ENCODE measurements around the gene ATG4A. TPM values are rescaled to one million over a fixed set of nuclear protein-coding genes. Genes with fewer than 3 reads are reported as not detected.

The ATG4A gene, protein sequence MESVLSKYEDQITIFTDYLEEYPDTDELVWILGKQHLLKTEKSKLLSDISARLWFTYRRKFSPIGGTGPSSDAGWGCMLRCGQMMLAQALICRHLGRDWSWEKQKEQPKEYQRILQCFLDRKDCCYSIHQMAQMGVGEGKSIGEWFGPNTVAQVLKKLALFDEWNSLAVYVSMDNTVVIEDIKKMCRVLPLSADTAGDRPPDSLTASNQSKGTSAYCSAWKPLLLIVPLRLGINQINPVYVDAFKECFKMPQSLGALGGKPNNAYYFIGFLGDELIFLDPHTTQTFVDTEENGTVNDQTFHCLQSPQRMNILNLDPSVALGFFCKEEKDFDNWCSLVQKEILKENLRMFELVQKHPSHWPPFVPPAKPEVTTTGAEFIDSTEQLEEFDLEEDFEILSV
- total RNA-seq = 10 to 100 TPM in 3 of 4 donors, 1 to 10 TPM in 1; 9.9 to 12.3 (median 10.8) TPM

DNA sequence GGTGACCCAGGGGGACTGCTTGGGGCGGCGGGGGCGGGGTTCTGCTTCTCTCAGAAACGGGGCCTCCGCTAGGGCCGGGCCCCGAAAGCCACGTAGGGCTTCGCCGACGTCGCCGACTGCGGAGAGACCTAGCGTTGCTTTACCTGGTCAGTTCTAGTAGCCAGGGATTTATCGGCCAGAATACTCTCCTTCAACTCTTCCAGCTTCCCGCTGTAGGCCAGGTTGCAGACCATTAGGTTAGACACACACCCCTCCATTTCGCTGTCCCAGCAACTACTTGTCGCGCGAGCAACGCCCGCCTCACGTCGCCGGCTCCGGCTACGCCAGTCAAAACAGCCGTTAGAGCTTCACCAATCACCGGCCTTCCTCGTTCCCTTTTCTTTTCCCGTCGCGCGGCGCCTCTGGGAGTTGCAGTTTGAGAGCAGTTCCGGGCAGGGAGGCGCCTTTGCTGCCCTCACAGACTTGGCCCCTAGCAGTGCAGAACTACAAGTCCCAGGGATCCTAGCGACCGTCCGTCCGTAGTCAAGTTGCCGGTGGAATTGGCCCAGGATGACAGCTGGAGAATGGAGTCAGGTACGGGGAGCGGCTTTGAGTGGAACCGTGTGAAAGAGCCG is at the start of gene ATG4A, which contains the start of gene PSMD10:
TSS of gene ATG4A (plus strand) at position 515 of the 614 bp plus-strand sequence. CDS start at position 564, 49 bp downstream.
TSS of gene PSMD10 (minus strand) at position 279 of the 614 bp plus-strand sequence. CDS start at position 257, 22 bp downstream.
- peak; percentile 96 for DNase-seq (ENCODE audit: extremely low spot score)
- Histone ChIP-seq H3K9me3 (no peaks in the 10 kb centered on the region), H3K27me3 (no peaks in the 10 kb centered on the region), H3K27ac (replicated peaks in 1 of 4) (peak within 1 kb of the TSS; percentile 78 to 88 (median 82)), H3K36me3 (peaks cover 0 to 16% (median 6%) of the 10 kb centered on the region in 4 donors), H3K4me3 (peak within 1 kb of the TSS; percentile 59 to 67 (median 65)), H3K4me1 (peaks cover 0 to 22% (median 15%) of the 10 kb centered on the region in 4 donors)
- WGBS = 37% methylated on average over 36 of the region's 47 CpGs
- intact Hi-C loops (cut with DNase I) = no loop called here
- TF ChIP-seq POLR2AphosphoS5 (IDR thresholded peaks at IDR 0.05) = peak; percentile 81 to 87
- no peak for TF ChIP-seq POLR2A (IDR thresholded peaks at IDR 0.05; ENCODE audit: low read depth)

DNA sequence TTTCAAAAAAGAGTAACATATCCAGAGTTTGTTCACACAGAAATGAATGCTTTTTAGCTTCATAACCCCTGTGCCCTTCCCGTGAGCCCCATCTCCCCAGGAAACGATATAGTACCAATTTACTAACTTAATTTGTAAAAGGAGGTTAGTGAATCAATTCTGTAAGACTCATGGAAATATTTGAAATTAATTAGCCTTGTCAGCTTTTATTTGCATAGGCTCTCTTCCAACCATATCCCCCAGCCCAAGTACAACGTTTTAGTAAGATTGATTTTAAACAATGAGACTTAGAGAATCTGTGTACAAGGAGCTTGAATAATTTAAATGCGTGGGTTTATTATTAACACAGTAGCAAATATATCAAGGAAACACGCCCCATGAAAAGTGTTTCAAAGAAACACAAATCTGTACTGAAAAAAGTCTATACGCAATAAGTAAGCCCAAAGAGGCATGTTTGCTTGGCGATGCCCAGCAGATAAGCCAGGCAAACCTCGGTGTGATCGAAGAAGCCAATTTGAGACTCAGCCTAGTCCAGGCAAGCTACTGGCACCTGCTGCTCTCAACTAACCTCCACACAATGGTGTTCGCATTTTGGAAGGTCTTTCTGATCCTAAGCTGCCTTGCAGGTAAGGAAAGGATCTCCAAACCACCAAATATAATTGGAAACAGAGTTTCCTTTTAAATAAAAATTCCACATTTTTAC is 46.9 kb upstream of the ATG4A start, which contains the start of gene VSIG1:
TSS of gene VSIG1 (plus strand) at position 512 of the 703 bp plus-strand sequence. CDS start at position 578, 66 bp downstream.
- intact Hi-C loops (cut with DNase I) = no loop called here
- Histone ChIP-seq H3K27ac (replicated peaks in 1 of 4) (no peak within 1 kb of the TSS), H3K9me3 (no peaks in the 10 kb centered on the region), H3K4me1 (no peaks in the 10 kb centered on the region), H3K27me3 (no peaks in the 10 kb centered on the region), H3K36me3 (no peaks in the 10 kb centered on the region), H3K4me3 (no peak within 1 kb of the TSS)
- 74% methylated on average over 10 of the region's 10 CpGs for WGBS
- no peak for DNase-seq (ENCODE audit: extremely low spot score)
- TF ChIP-seq POLR2AphosphoS5 (IDR thresholded peaks at IDR 0.05) (no peak), POLR2A (IDR thresholded peaks at IDR 0.05; ENCODE audit: low read depth) (no peak), EP300 (IDR thresholded peaks at IDR 0.05) (no peak)
- TF ChIP-seq, protein P1, sequence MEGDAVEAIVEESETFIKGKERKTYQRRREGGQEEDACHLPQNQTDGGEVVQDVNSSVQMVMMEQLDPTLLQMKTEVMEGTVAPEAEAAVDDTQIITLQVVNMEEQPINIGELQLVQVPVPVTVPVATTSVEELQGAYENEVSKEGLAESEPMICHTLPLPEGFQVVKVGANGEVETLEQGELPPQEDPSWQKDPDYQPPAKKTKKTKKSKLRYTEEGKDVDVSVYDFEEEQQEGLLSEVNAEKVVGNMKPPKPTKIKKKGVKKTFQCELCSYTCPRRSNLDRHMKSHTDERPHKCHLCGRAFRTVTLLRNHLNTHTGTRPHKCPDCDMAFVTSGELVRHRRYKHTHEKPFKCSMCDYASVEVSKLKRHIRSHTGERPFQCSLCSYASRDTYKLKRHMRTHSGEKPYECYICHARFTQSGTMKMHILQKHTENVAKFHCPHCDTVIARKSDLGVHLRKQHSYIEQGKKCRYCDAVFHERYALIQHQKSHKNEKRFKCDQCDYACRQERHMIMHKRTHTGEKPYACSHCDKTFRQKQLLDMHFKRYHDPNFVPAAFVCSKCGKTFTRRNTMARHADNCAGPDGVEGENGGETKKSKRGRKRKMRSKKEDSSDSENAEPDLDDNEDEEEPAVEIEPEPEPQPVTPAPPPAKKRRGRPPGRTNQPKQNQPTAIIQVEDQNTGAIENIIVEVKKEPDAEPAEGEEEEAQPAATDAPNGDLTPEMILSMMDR (IDR thresholded peaks at IDR 0.05) = no peak

DNA sequence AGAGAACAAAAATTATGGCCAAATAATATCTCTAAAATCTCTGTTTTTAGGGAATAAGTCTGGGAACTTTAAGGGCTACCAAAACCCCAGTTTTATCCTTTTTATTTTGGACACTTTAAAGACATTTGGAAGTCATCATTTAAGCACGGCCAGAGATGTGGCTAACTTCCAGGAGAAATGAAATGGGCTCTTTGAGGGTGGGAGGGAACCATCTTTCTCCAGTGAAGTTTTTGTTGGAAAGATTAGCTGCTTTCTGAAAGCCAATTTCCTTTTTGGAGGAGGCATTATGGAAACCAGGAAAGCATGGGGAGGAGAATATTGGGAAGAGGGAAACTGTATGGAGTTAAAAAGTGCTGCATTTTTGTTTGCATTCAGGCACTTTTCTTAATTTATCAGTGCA is 41.9 kb upstream of the ATG4A start:
- Histone ChIP-seq H3K4me3 (no peak overlapping the region), H3K27ac (replicated peaks in 1 of 4) (no peak overlapping the region), H3K9me3 (no peaks in the 10 kb centered on the region), H3K4me1 (no peaks in the 10 kb centered on the region), H3K36me3 (no peaks in the 10 kb centered on the region), H3K27me3 (peaks cover 0 to 5% (median 0%) of the 10 kb centered on the region in 4 donors)
- intact Hi-C loops (cut with DNase I) = no loop called here
- 52% methylated on average over 1 of the region's 1 CpG for WGBS
- TF ChIP-seq POLR2A (IDR thresholded peaks at IDR 0.05; ENCODE audit: low read depth) = no peak
- TF ChIP-seq, protein P1 (IDR thresholded peaks at IDR 0.05) = no peak
- TF ChIP-seq EP300 (IDR thresholded peaks at IDR 0.05) = no peak
- TF ChIP-seq POLR2AphosphoS5 (IDR thresholded peaks at IDR 0.05) = no peak
- DNase-seq (ENCODE audit: extremely low spot score) = no peak

DNA sequence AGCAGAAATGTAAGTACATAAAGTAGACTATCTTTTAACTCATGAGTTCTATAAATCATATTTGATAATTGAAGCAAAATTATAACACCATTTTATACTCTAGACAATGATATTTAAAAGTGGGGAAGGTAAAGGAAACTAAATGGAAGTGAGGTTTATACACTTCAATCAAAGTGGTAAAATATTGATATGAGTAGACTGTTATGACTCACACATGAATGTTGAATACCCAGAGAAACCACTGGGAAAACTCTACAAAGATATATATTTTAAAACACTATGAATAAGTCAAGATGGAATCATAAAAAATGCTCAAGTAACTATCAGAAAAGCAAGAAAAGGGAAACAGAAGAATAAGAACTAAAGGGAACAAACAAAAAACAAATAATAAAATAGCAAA is 38.4 kb upstream of the ATG4A start:
- intact Hi-C loops (cut with DNase I) = no loop called here

DNA sequence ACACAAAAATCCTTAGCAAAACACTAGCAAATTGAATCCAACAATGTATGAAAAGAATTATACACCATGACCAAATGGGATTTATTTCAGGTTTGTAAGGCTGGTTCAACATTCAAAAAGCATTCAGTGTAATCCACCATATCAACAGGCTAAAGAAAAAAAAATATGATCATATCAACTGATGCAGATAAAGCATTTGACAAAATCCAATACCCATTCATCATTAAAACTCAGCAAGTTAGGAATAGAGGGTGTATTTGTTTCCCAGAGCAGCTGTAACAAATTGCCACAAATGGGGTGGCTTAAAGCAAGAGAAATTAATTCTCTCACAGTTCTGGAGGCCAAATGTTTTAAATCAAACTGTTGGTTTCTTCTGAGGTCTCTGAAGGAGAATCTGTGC is 36.0 kb upstream of the ATG4A start:
- intact Hi-C loops (cut with DNase I) = no loop called here
- DNase-seq (ENCODE audit: extremely low spot score) = no peak
- no peaks in the 10 kb centered on the region for H3K4me1 ChIP-seq
- peaks cover 0 to 5% (median 0%) of the 10 kb centered on the region in 4 donors for H3K27me3 ChIP-seq
- TF ChIP-seq EP300 (IDR thresholded peaks at IDR 0.05) = no peak
- H3K36me3 ChIP-seq = no peaks in the 10 kb centered on the region
- no peaks in the 10 kb centered on the region for H3K9me3 ChIP-seq
- no peak overlapping the region for H3K27ac ChIP-seq (replicated peaks in 1 of 4)
- no peak overlapping the region for H3K4me3 ChIP-seq

More for the DNA sequence above, 38.4 kb upstream of the ATG4A start:
- no peak for DNase-seq (ENCODE audit: extremely low spot score)
- Histone ChIP-seq H3K9me3 (no peaks in the 10 kb centered on the region), H3K36me3 (no peaks in the 10 kb centered on the region), H3K27me3 (peaks cover 0 to 5% (median 0%) of the 10 kb centered on the region in 4 donors), H3K27ac (replicated peaks in 1 of 4) (no peak overlapping the region), H3K4me3 (no peak overlapping the region), H3K4me1 (no peaks in the 10 kb centered on the region)
- no peak for TF ChIP-seq POLR2AphosphoS5 (IDR thresholded peaks at IDR 0.05)

DNA sequence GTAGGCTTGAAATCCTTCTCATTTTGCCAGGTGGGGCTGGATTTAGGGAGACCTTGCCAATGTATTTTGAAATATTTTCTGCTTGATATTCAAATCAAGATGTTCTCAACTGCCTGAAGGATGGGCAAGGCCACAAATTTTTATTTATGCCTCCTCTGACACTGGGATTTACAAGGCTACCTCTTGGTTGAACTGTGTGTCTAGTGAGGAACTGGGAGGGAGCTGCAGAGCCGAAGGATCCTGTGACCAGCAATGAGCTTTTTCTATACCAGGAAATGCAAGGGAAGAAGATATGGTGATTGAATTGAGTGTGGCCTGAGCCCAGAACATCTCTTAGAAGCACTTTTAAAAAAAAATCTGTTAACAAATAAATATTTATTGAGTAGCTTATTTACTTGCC is 31.8 kb upstream of the ATG4A start:
- TF ChIP-seq POLR2A (IDR thresholded peaks at IDR 0.05; ENCODE audit: low read depth) (no peak), POLR2AphosphoS5 (IDR thresholded peaks at IDR 0.05) (no peak), EP300 (IDR thresholded peaks at IDR 0.05) (no peak)
- TF ChIP-seq, protein P1 (IDR thresholded peaks at IDR 0.05) = no peak
- H3K27me3 ChIP-seq = peaks cover 0 to 4% (median 0%) of the 10 kb centered on the region in 4 donors
- no peak for DNase-seq (ENCODE audit: extremely low spot score)
- no peaks in the 10 kb centered on the region for H3K9me3 ChIP-seq
- intact Hi-C loops (cut with DNase I) = no loop called here
- no peak overlapping the region for H3K27ac ChIP-seq (replicated peaks in 1 of 4)
- H3K36me3 ChIP-seq = no peaks in the 10 kb centered on the region
- no peak overlapping the region for H3K4me3 ChIP-seq
- H3K4me1 ChIP-seq = no peaks in the 10 kb centered on the region
- WGBS = 88% methylated on average over 1 of the region's 1 CpG
